OCI-LY1 (cell line): Measurements from ENCODE around the gene RASSF8.

Experiments
- EZH2 ChIP-seq: fragments of 200-600 bp; sonication (generic), shearing (Covaris generic); IDR thresholded peaks from 2 replicates; pipeline ENCODE4 v1.8.0; 2017; ENCODE audit warnings: borderline replicate concordance, mixed run types, mild to moderate bottlenecking, antibody characterized with exemption, low read length, moderate library complexity, mixed read lengths
- TF ChIP-seq, protein P1 (sequence below): fragments of 200-600 bp; sonication (generic), shearing (Covaris generic); IDR thresholded peaks from 2 replicates; pipeline ENCODE4 v1.5.1; 2017; ENCODE audit warnings: mild to moderate bottlenecking, antibody characterized with exemption, low read length, moderate library complexity, mixed read lengths

DNA sequence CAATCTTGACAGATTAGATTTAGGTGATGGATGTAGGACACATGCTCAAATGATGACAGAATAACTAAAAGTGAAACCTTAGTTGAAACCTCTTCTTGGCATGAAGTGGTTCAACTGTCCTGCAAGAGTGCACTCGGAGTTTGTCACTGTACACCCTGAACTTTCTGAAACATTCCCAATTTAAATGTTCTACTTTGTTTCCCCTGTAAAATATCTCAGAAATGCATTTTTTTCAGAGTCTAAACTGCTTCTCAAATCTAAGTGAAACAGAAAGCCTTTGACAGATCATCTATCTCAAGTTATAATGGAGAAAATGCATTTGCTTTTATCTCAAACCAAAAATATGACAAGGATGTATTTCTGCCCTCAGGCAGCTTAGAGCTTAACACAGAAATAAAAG lies 100.3 kb downstream of the RASSF8 start:
- TF ChIP-seq, protein P1, sequence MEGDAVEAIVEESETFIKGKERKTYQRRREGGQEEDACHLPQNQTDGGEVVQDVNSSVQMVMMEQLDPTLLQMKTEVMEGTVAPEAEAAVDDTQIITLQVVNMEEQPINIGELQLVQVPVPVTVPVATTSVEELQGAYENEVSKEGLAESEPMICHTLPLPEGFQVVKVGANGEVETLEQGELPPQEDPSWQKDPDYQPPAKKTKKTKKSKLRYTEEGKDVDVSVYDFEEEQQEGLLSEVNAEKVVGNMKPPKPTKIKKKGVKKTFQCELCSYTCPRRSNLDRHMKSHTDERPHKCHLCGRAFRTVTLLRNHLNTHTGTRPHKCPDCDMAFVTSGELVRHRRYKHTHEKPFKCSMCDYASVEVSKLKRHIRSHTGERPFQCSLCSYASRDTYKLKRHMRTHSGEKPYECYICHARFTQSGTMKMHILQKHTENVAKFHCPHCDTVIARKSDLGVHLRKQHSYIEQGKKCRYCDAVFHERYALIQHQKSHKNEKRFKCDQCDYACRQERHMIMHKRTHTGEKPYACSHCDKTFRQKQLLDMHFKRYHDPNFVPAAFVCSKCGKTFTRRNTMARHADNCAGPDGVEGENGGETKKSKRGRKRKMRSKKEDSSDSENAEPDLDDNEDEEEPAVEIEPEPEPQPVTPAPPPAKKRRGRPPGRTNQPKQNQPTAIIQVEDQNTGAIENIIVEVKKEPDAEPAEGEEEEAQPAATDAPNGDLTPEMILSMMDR = no peak
- TF ChIP-seq EZH2 = no peak
